A549 (cell line): ENCODE results near the gene EIF2B1.

Experiments used
- CHD4 ChIP-seq: fragments of 200-600 bp; sonication (generic); IDR thresholded peaks from 2 replicates; pipeline ENCODE4 v1.6.1; 2016; ENCODE audit warnings: antibody characterized with exemption, mild to moderate bottlenecking, borderline replicate concordance
- CTCF ChIP-seq: fragments of >200 bp; sonication (Bioruptor Twin); formaldehyde crosslinking; IDR thresholded peaks from 3 replicates; pipeline ENCODE4 v1.5.1; 2016
- EP300 ChIP-seq, 2 experiments: fragments of >200 bp; sonication (Bioruptor Twin); formaldehyde crosslinking; IDR thresholded peaks; 2 replicates in 1 of 2; 3 replicates in 1 of 2; pipeline ENCODE4 v1.6.1; 2016 to 2017
- MAFK ChIP-seq: fragments of 450-650 bp; IDR thresholded peaks from 2 replicates; pipeline ENCODE4 v1.6.1; 2014; ENCODE audit not compliant: partially characterized antibody
- POLR2A ChIP-seq: IDR thresholded peaks from 2 replicates; pipeline ENCODE4 v1.6.1; 2012; ENCODE audit warnings: mild to moderate bottlenecking, low read length
- POLR2AphosphoS2 ChIP-seq: conservative IDR thresholded peaks from 2 replicates; pipeline ENCODE4 v1.6.1; 2012; ENCODE audit warnings: low read length, improper control_type of control experiment, inconsistent platforms
- RAD21 ChIP-seq, 2 experiments: fragments of >200 bp in 1 of 2; sonication (Bioruptor Twin) in 1 of 2; formaldehyde crosslinking in 1 of 2; IDR thresholded peaks in 1 of 2; conservative IDR thresholded peaks in 1 of 2; 2 replicates in 1 of 2; 3 replicates in 1 of 2; pipeline ENCODE4 v1.6.1; 2012 to 2018; ENCODE audit warnings: inconsistent platforms in 1 of 2
- TF ChIP-seq, protein P1 (sequence below): fragments of 450-650 bp; IDR thresholded peaks from 2 replicates; pipeline ENCODE4 v1.6.1; 2014; ENCODE audit warnings: antibody characterized with exemption

DNA sequence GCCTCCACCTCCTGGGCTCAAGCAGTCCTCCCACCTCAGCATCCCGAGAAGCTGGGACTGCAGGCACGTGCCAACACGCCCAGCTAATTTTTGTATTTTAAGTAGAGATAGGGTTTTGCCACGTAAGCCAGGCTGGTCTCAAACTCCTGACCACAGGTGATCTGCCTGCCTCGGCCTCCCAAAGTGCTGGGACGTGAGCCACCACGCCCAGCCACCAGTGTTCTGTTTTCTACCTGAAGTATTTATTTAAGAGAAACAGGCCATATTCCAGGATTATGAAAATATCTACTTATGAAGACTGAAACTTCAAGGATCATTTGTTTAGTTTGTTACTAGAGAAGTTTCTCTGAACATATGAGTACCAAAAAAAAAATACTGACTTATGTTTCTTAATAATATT is 10.4 kb upstream of the EIF2B1 start:
- TF ChIP-seq RAD21 (conservative IDR thresholded peaks at IDR 0.05 in 1 of 2, IDR thresholded peaks at IDR 0.05 in 1 of 2) (no peak), EP300 (IDR thresholded peaks at IDR 0.05) (no peak), CTCF (no peak), POLR2AphosphoS2 (no peak), CHD4 (no peak), POLR2A (no peak), MAFK (no peak)
- TF ChIP-seq, protein P1, sequence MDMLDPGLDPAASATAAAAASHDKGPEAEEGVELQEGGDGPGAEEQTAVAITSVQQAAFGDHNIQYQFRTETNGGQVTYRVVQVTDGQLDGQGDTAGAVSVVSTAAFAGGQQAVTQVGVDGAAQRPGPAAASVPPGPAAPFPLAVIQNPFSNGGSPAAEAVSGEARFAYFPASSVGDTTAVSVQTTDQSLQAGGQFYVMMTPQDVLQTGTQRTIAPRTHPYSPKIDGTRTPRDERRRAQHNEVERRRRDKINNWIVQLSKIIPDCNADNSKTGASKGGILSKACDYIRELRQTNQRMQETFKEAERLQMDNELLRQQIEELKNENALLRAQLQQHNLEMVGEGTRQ: no peak
